ENCODE results near the gene SKAP2. TPM values are rescaled to one million over a fixed set of nuclear protein-coding genes. Genes with fewer than 3 reads are reported as not detected.
A peak's percentile ranks its signal among the peaks of the same experiment; 100 is the strongest.

The SKAP2 gene
- polyA plus RNA-seq, 4 donors, result 7.6 to 44.2 (median 14.4) TPM

DNA sequence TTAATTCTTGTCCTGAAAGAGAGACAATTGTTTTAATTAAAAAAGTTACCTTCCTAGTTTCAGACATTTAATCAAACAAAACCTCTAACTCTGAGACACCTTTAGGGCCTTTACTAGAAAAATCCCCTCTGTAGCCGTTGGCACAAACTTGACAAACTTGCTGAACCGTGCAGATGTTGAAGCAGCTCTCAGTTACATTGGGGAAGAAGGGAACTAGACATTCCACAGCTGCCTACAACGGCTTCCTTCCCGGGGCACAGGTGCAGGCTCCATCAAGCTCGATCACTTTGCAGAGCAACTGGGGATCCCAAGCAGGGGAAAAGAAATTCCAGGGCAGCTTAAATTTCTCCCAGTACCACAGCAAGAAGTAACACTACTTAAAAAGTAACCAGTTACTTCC is 141.3 kb downstream of the SKAP2 start:
- DNase-seq (no peak), FAIRE-seq (no peak)
- Histone ChIP-seq H3K9me3 (ENCODE audit: control insufficient read depth in 2 of 2, insufficient read depth in 1 of 2, low read depth in 1 of 2, low read length in 1 of 2) (no peaks in the 10 kb centered on the region), H3K36me3 (ENCODE audit: control insufficient read depth in 3 of 3, insufficient read depth in 2 of 3, low read depth in 1 of 3, low read length in 3 of 3) (peaks cover 0 to 2% (median 0%) of the 10 kb centered on the region in 3 donors), H3K4me3 (ENCODE audit: low read depth in 1 of 3, low read length in 3 of 3) (no peak overlapping the region), H3K27ac (ENCODE audit: low read depth in 1 of 3, low read length in 2 of 3) (no peak overlapping the region), H3K27me3 (ENCODE audit: control insufficient read depth in 3 of 3, insufficient read depth in 3 of 3, low read length in 3 of 3) (no peaks in the 10 kb centered on the region), H3K4me1 (ENCODE audit: control insufficient read depth in 3 of 3, insufficient read depth in 2 of 3, low read depth in 1 of 3, low read length in 2 of 3) (no peaks in the 10 kb centered on the region)
- WGBS, 3 donors, result 51 to 72% (median 60%) methylated on average over 5 of the region's 5 CpGs

DNA sequence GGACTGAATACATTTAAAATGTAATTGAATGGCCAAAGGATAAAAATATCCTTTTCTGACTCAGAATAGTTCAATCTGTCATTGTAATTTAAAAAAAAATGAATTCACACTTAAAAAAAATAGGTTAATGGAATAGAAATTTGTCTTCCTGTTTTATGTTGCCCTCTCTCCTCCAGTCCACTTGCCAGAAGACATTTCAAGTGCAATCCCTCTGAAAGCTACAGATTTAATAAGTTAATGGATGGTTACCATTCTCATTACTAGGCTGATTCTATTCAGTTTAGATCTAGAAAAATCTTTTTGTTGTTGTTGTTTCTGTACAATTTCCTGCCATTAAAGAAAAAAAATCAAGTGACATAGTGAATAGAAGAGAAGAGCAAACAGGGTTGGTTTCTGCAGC is 142.9 kb downstream of the SKAP2 start:
- no peaks in the 10 kb centered on the region for H3K4me1 ChIP-seq (ENCODE audit: control insufficient read depth in 3 of 3, insufficient read depth in 2 of 3, low read depth in 1 of 3, low read length in 2 of 3)
- H3K36me3 ChIP-seq (ENCODE audit: control insufficient read depth in 3 of 3, insufficient read depth in 2 of 3, low read depth in 1 of 3, low read length in 3 of 3), result peaks cover 0 to 2% (median 0%) of the 10 kb centered on the region in 3 donors
- FAIRE-seq (no peak), DNase-seq (no peak)
- H3K27me3 ChIP-seq (ENCODE audit: control insufficient read depth in 3 of 3, insufficient read depth in 3 of 3, low read length in 3 of 3), result no peaks in the 10 kb centered on the region
- no peak overlapping the region for H3K27ac ChIP-seq (ENCODE audit: low read depth in 1 of 3, low read length in 2 of 3)
- no peaks in the 10 kb centered on the region for H3K9me3 ChIP-seq (ENCODE audit: control insufficient read depth in 2 of 2, insufficient read depth in 1 of 2, low read depth in 1 of 2, low read length in 1 of 2)
- no peak overlapping the region for H3K4me3 ChIP-seq (ENCODE audit: low read depth in 1 of 3, low read length in 3 of 3)

DNA sequence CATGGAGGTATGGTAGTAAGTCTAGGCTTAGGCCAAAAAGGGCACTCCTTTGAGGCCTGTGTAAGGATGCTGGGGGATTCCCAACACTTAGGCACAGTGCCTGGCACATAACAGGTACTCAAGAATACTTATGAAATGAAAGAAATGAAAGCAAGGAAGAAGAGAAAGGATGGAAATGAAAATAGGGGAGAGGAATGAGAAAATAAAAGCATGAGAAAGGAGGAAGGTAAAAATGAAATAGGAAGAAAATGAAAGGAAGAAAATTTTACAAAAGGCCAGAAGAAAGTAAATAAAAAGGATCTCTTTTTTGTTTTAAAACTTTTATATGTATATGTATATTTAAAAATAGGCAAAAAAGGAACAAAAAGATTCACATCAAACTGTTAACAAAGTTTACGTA is 146.3 kb downstream of the SKAP2 start:
- 96 to 100% (median 97%) methylated on average over 1 of the region's 1 CpG for WGBS, 3 donors
- no peaks in the 10 kb centered on the region for H3K4me1 ChIP-seq (ENCODE audit: control insufficient read depth in 3 of 3, insufficient read depth in 2 of 3, low read depth in 1 of 3, low read length in 2 of 3)
- no peaks in the 10 kb centered on the region for H3K9me3 ChIP-seq (ENCODE audit: control insufficient read depth in 2 of 2, insufficient read depth in 1 of 2, low read depth in 1 of 2, low read length in 1 of 2)
- H3K36me3 ChIP-seq (ENCODE audit: control insufficient read depth in 3 of 3, insufficient read depth in 2 of 3, low read depth in 1 of 3, low read length in 3 of 3), result no peaks in the 10 kb centered on the region
- H3K27ac ChIP-seq (ENCODE audit: low read depth in 1 of 3, low read length in 2 of 3), result no peak overlapping the region
- no peak for FAIRE-seq
- no peaks in the 10 kb centered on the region for H3K27me3 ChIP-seq (ENCODE audit: control insufficient read depth in 3 of 3, insufficient read depth in 3 of 3, low read length in 3 of 3)
- no peak for DNase-seq
- no peak overlapping the region for H3K4me3 ChIP-seq (ENCODE audit: low read depth in 1 of 3, low read length in 3 of 3)

DNA sequence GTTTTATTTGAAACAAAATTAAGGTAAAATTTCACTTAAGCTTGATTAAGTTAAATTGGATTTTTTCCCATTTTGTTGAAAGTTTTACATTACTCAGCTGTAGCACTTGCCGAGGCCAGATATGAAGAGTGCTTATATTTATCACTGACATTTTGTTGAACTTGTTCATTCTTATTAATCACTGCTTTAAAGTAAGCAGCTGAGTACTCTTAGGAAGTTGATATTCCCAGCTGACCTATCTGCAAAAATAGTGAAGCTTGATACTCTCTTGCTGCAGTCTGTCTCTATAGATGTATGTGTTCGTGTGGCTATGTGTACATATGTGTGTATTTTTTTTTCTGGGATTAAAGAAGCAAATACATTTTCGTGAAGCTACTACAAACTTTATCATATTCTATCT is 150.0 kb downstream of the SKAP2 start:
- DNase-seq (no peak), FAIRE-seq (no peak)
- H3K9me3 ChIP-seq (ENCODE audit: control insufficient read depth in 2 of 2, insufficient read depth in 1 of 2, low read depth in 1 of 2, low read length in 1 of 2), result no peaks in the 10 kb centered on the region
- H3K27ac ChIP-seq (ENCODE audit: low read depth in 1 of 3, low read length in 2 of 3), result no peak overlapping the region
- no peak overlapping the region for H3K4me3 ChIP-seq (ENCODE audit: low read depth in 1 of 3, low read length in 3 of 3)
- H3K36me3 ChIP-seq (ENCODE audit: control insufficient read depth in 3 of 3, insufficient read depth in 2 of 3, low read depth in 1 of 3, low read length in 3 of 3), result no peaks in the 10 kb centered on the region
- no peaks in the 10 kb centered on the region for H3K4me1 ChIP-seq (ENCODE audit: control insufficient read depth in 3 of 3, insufficient read depth in 2 of 3, low read depth in 1 of 3, low read length in 2 of 3)
- no peaks in the 10 kb centered on the region for H3K27me3 ChIP-seq (ENCODE audit: control insufficient read depth in 3 of 3, insufficient read depth in 3 of 3, low read length in 3 of 3)
- WGBS, 3 donors, result 78 to 94% (median 88%) methylated on average over 3 of the region's 3 CpGs

DNA sequence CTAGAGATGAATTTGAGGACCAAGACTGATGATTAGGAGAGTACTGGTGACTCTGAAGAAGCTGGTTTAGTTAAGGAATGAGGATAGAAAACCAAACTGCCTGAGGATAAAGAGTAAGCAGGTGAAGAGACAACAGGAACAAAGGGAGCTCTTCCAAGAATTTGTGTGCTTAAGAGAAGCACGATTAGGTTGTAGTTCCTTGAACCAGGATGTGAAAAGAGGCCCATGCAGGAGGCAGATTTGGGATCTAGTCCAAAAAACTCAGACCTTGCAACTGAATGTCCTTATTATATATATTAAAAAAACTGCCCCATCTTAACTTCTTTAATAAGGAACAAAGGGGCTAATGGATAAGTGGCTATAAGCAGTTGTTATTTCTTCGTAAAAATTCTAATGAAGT is 150.4 kb downstream of the SKAP2 start:
- H3K27me3 ChIP-seq (ENCODE audit: control insufficient read depth in 3 of 3, insufficient read depth in 3 of 3, low read length in 3 of 3), result no peaks in the 10 kb centered on the region
- H3K27ac ChIP-seq (ENCODE audit: low read depth in 1 of 3, low read length in 2 of 3), result no peak overlapping the region
- H3K9me3 ChIP-seq (ENCODE audit: control insufficient read depth in 2 of 2, insufficient read depth in 1 of 2, low read depth in 1 of 2, low read length in 1 of 2), result no peaks in the 10 kb centered on the region
- DNase-seq (no peak), FAIRE-seq (no peak)
- no peaks in the 10 kb centered on the region for H3K36me3 ChIP-seq (ENCODE audit: control insufficient read depth in 3 of 3, insufficient read depth in 2 of 3, low read depth in 1 of 3, low read length in 3 of 3)
- no peak overlapping the region for H3K4me3 ChIP-seq (ENCODE audit: low read depth in 1 of 3, low read length in 3 of 3)
- 65 to 77% (median 74%) methylated on average over 2 of the region's 2 CpGs for WGBS, 3 donors
- H3K4me1 ChIP-seq (ENCODE audit: control insufficient read depth in 3 of 3, insufficient read depth in 2 of 3, low read depth in 1 of 3, low read length in 2 of 3), result no peaks in the 10 kb centered on the region

DNA sequence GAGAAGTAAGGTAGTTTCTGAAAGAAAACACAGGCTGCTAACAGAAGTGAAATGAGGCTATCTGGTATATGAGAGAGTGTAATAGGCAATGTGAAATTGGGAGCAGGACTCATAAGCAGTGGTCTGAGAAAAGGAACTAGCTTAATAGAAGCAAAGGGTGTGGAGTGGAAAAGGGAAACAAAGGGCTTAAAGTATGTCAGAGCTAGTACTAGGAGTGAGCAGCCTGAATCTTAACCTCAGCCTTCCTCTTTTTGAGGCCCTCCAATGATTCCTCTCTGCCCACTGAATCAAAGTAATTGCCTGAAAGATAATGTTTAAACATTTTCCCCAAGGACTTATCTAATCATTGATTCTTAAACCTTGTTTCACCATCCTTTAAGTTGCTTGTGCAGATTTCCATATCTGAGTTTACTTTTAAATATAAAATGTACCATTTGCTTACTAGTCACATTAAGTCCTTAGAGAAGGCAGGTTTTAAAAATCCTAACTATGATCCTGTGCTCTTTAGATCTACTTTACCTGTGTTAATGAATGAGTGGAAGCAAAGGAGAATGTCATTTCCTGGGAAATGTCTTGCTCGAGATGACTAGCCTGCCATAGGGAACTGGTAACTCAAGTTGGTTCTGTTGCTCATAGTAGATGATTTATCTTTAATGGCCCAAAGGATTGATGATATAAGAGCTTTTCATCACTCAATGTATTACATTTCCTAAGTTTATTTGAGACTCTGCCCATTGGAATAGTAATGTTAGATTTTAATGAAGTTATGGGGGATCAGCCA is 155.0 kb downstream of the SKAP2 start:
- H3K27ac ChIP-seq (ENCODE audit: low read depth in 1 of 3, low read length in 2 of 3), result no peak overlapping the region
- no peak overlapping the region for H3K4me3 ChIP-seq (ENCODE audit: low read depth in 1 of 3, low read length in 3 of 3)
- 84 to 91% (median 86%) methylated on average over 1 of the region's 1 CpG for WGBS, 3 donors
- H3K36me3 ChIP-seq (ENCODE audit: control insufficient read depth in 3 of 3, insufficient read depth in 2 of 3, low read depth in 1 of 3, low read length in 3 of 3), result no peaks in the 10 kb centered on the region
- DNase-seq (no peak), FAIRE-seq (no peak)
- H3K4me1 ChIP-seq (ENCODE audit: control insufficient read depth in 3 of 3, insufficient read depth in 2 of 3, low read depth in 1 of 3, low read length in 2 of 3), result peaks cover 0 to 2% (median 0%) of the 10 kb centered on the region in 3 donors
- no peaks in the 10 kb centered on the region for H3K9me3 ChIP-seq (ENCODE audit: control insufficient read depth in 2 of 2, insufficient read depth in 1 of 2, low read depth in 1 of 2, low read length in 1 of 2)
- H3K27me3 ChIP-seq (ENCODE audit: control insufficient read depth in 3 of 3, insufficient read depth in 3 of 3, low read length in 3 of 3), result no peaks in the 10 kb centered on the region

DNA sequence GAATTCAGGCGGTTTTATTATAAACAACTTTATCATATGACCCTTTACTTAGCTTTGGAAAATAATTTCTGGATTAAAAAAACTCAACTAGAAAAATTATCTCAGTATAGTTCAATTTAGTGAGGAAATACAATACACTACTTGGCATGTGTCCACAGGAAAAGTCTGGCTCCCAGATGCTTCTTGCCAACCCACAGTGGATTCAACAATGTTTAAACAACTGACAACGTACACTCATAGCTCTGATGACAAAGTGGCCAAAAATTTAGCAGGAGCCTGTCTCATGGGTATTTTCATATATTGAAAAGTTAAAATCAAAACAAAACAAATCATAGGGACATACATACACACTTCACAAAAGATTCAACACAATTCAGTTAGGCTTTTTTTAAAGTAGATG is 158.8 kb downstream of the SKAP2 start:
- Histone ChIP-seq H3K4me3 (ENCODE audit: low read depth in 1 of 3, low read length in 3 of 3) (no peak overlapping the region), H3K27me3 (ENCODE audit: control insufficient read depth in 3 of 3, insufficient read depth in 3 of 3, low read length in 3 of 3) (no peaks in the 10 kb centered on the region), H3K4me1 (ENCODE audit: control insufficient read depth in 3 of 3, insufficient read depth in 2 of 3, low read depth in 1 of 3, low read length in 2 of 3) (peaks cover 0 to 2% (median 0%) of the 10 kb centered on the region in 3 donors), H3K9me3 (ENCODE audit: control insufficient read depth in 2 of 2, insufficient read depth in 1 of 2, low read depth in 1 of 2, low read length in 1 of 2) (no peaks in the 10 kb centered on the region), H3K36me3 (ENCODE audit: control insufficient read depth in 3 of 3, insufficient read depth in 2 of 3, low read depth in 1 of 3, low read length in 3 of 3) (no peaks in the 10 kb centered on the region), H3K27ac (ENCODE audit: low read depth in 1 of 3, low read length in 2 of 3) (no peak overlapping the region)
- FAIRE-seq, result no peak
- peak in 1 of 2 donors; percentile 8 for DNase-seq
- WGBS, 3 donors, result 19 to 32% (median 24%) methylated on average over 2 of the region's 2 CpGs

DNA sequence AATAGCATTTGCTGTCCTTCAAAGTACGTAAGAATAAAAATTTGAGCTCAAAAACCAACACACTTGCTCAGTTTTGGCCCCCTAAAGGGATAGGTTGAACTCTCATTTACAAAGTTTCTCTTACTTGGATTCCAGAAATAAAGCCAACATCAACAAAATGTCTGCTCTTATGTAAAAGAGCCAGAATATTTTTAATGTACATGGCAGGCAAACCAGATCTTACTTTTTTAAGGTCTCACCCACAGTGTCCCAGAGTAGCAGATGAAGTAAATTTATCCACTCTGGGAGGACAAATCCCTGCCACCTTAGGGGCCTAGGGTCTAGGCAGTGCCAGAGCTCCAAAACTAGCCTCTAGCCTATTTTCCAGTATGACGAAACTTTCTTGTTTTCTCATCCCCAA is 159.6 kb downstream of the SKAP2 start:
- Histone ChIP-seq H3K27me3 (ENCODE audit: control insufficient read depth in 3 of 3, insufficient read depth in 3 of 3, low read length in 3 of 3) (no peaks in the 10 kb centered on the region), H3K27ac (ENCODE audit: low read depth in 1 of 3, low read length in 2 of 3) (no peak overlapping the region), H3K9me3 (ENCODE audit: control insufficient read depth in 2 of 2, insufficient read depth in 1 of 2, low read depth in 1 of 2, low read length in 1 of 2) (no peaks in the 10 kb centered on the region), H3K4me1 (ENCODE audit: control insufficient read depth in 3 of 3, insufficient read depth in 2 of 3, low read depth in 1 of 3, low read length in 2 of 3) (peaks cover 0 to 2% (median 0%) of the 10 kb centered on the region in 3 donors), H3K4me3 (ENCODE audit: low read depth in 1 of 3, low read length in 3 of 3) (no peak overlapping the region), H3K36me3 (ENCODE audit: control insufficient read depth in 3 of 3, insufficient read depth in 2 of 3, low read depth in 1 of 3, low read length in 3 of 3) (no peaks in the 10 kb centered on the region)
- FAIRE-seq, result no peak
- WGBS, 3 donors, result 76 to 92% (median 87%) methylated on average over 2 of the region's 2 CpGs
- DNase-seq, result no peak

DNA sequence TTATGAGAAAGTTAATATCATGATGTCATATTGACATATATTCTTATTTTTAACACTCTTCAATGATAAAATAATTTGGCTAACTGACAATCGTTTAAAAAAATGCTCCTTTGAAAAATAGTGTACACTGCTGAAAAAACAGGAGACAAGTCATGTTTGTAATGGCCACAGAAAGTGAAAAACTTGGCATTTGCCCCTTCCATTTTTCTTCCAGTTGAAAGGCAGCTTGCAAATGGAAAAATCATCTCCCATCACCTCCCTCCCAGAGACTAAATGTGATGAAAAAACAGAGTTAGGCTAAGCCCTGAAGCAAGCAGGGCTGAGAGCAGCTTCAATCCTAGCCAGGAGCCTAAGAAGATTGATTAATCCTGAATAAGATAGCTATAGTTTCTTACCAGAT is 160.4 kb downstream of the SKAP2 start:
- FAIRE-seq (no peak), DNase-seq (no peak)
- WGBS, 3 donors, result 66 to 85% (median 83%) methylated on average over 1 of the region's 1 CpG
- Histone ChIP-seq H3K36me3 (ENCODE audit: control insufficient read depth in 3 of 3, insufficient read depth in 2 of 3, low read depth in 1 of 3, low read length in 3 of 3) (no peaks in the 10 kb centered on the region), H3K27ac (ENCODE audit: low read depth in 1 of 3, low read length in 2 of 3) (no peak overlapping the region), H3K4me3 (ENCODE audit: low read depth in 1 of 3, low read length in 3 of 3) (no peak overlapping the region), H3K4me1 (ENCODE audit: control insufficient read depth in 3 of 3, insufficient read depth in 2 of 3, low read depth in 1 of 3, low read length in 2 of 3) (peaks cover 0 to 2% (median 0%) of the 10 kb centered on the region in 3 donors), H3K27me3 (ENCODE audit: control insufficient read depth in 3 of 3, insufficient read depth in 3 of 3, low read length in 3 of 3) (no peaks in the 10 kb centered on the region), H3K9me3 (ENCODE audit: control insufficient read depth in 2 of 2, insufficient read depth in 1 of 2, low read depth in 1 of 2, low read length in 1 of 2) (no peaks in the 10 kb centered on the region)

All from small intestine (tissue), 7 donors.